Neural crest cell (in vitro differentiated cells): ENCODE measurements around the gene EIF2D. TPM values are rescaled to one million over a fixed set of nuclear protein-coding genes. Genes with fewer than 3 reads are reported as not detected.
A peak's percentile ranks its signal among the peaks of the same experiment; 100 is the strongest.

ENCODE experiments used
- DNase-seq: peaks from one replicate; pipeline ENCODE4 v3.0.0; 2021; ENCODE audit warnings: low read depth, mixed read lengths, low spot score
- H3K27ac Mint-ChIP-seq: one replicate; pipeline ENCODE4 v1.8.0; 2021; ENCODE audit warnings: mild to moderate bottlenecking, mixed read lengths; ENCODE audit not compliant: unreplicated experiment
- H3K27me3 Mint-ChIP-seq: 2 replicates; pipeline ENCODE4 v1.8.0; 2021; ENCODE audit warnings: low read depth, mild to moderate bottlenecking, mixed read lengths
- H3K36me3 Mint-ChIP-seq: 2 replicates; pipeline ENCODE4 v1.8.0; 2021; ENCODE audit warnings: low read depth, mild to moderate bottlenecking, mixed read lengths
- H3K4me1 Mint-ChIP-seq: 2 replicates; pipeline ENCODE4 v1.8.0; 2021; ENCODE audit warnings: mixed read lengths
- H3K4me3 Mint-ChIP-seq: one replicate; pipeline ENCODE4 v1.8.0; 2021; ENCODE audit warnings: mild to moderate bottlenecking, mixed read lengths
- H3K9me3 Mint-ChIP-seq: 2 replicates; pipeline ENCODE4 v1.8.0; 2021; ENCODE audit warnings: mixed read lengths
- total RNA-seq: library from RNA; stranded (reverse); gene quantifications from 2 replicates; pipeline ENCODE4 v1.2.1, GENCODE V29; 2021
- TF ChIP-seq, protein P1 (sequence below): fragments of 200-600 bp; sonication (generic); conservative IDR thresholded peaks from 2 replicates; pipeline ENCODE4 v1.5.0; 2021; ENCODE audit warnings: antibody characterized with exemption, mild to moderate bottlenecking

Gene EIF2D
- total RNA-seq, 1 donor from 2014 or later = 38.2 TPM

- H3K9me3 Mint-ChIP-seq = no peaks in the 10 kb centered on the region
- DNase-seq = no peak
- no peak overlapping the region for H3K27ac Mint-ChIP-seq
- H3K4me1 Mint-ChIP-seq = peaks cover 6% of the 10 kb centered on the region
- peaks cover 13% of the 10 kb centered on the region for H3K27me3 Mint-ChIP-seq
- TF ChIP-seq, protein P1, sequence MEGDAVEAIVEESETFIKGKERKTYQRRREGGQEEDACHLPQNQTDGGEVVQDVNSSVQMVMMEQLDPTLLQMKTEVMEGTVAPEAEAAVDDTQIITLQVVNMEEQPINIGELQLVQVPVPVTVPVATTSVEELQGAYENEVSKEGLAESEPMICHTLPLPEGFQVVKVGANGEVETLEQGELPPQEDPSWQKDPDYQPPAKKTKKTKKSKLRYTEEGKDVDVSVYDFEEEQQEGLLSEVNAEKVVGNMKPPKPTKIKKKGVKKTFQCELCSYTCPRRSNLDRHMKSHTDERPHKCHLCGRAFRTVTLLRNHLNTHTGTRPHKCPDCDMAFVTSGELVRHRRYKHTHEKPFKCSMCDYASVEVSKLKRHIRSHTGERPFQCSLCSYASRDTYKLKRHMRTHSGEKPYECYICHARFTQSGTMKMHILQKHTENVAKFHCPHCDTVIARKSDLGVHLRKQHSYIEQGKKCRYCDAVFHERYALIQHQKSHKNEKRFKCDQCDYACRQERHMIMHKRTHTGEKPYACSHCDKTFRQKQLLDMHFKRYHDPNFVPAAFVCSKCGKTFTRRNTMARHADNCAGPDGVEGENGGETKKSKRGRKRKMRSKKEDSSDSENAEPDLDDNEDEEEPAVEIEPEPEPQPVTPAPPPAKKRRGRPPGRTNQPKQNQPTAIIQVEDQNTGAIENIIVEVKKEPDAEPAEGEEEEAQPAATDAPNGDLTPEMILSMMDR = no peak
- no peak overlapping the region for H3K4me3 Mint-ChIP-seq
- H3K36me3 Mint-ChIP-seq = no peaks in the 10 kb centered on the region
These were observed 65.2 kb downstream of the EIF2D start for GRCh38 chr1:206547104-206547503.

GRCh38 chr1:206545351-206545750 is 66.9 kb downstream of the EIF2D start:
- Mint-ChIP-seq H3K27ac (no peak overlapping the region), H3K27me3 (peaks cover 13% of the 10 kb centered on the region)
- TF ChIP-seq, protein P1 = no peak

GRCh38 chr1:206544562-206545257 is 67.6 kb downstream of the EIF2D start:
- Mint-ChIP-seq H3K27ac (no peak overlapping the region), H3K36me3 (no peaks in the 10 kb centered on the region), H3K4me3 (no peak overlapping the region), H3K27me3 (peaks cover 7% of the 10 kb centered on the region), H3K4me1 (peaks cover 6% of the 10 kb centered on the region), H3K9me3 (no peaks in the 10 kb centered on the region)
- TF ChIP-seq, protein P1 = peak; percentile 82
- peak; percentile 90 for DNase-seq

More at GRCh38 chr1:206545351-206545750, 66.9 kb downstream of the EIF2D start:
- H3K9me3 Mint-ChIP-seq = no peaks in the 10 kb centered on the region
- H3K4me3 Mint-ChIP-seq = no peak overlapping the region
- H3K36me3 Mint-ChIP-seq = no peaks in the 10 kb centered on the region
- H3K4me1 Mint-ChIP-seq = peaks cover 6% of the 10 kb centered on the region
- no peak for DNase-seq

Other genes starting within 250 kb of the EIF2D start
- 7.6 and 8.6 TPM in 2 replicates for gene IKBKE, start 142.0 kb downstream of the EIF2D start, total RNA-seq
- gene RASSF5, start 104.9 kb downstream of the EIF2D start, total RNA-seq = 1.2 and 1.4 TPM in 2 replicates
- gene DYRK3, start 23.1 kb upstream of the EIF2D start, total RNA-seq = 12.5 and 13.3 TPM in 2 replicates
- 77.7 and 78.7 TPM in 2 replicates for gene MAPKAPK2, start 72.4 kb upstream of the EIF2D start, total RNA-seq
- not detected in 2 replicates for gene IL19, start 158.3 kb upstream of the EIF2D start, total RNA-seq
- gene IL10, start 160.0 kb upstream of the EIF2D start, total RNA-seq = not detected in 2 replicates